Ureter (tissue), 1 donor: ENCODE results near the gene COL27A1. TPM values are rescaled to one million over a fixed set of nuclear protein-coding genes. Genes with fewer than 3 reads are reported as not detected.

Experiments
- DNase-seq: peaks from one replicate; pipeline ENCODE4 v3.0.0-alpha.2; 2020; ENCODE audit warnings: low spot score
- total RNA-seq: library from RNA; stranded (reverse); gene quantifications from one replicate; pipeline ENCODE4 v1.2.4, GENCODE V29; 2023
- donor health status: DM: yes; HTN: yes; CAD: no.

The COL27A1 gene
- 59.2 TPM for total RNA-seq

GRCh38 chr9:114155263-114155994 lies at the start of gene COL27A1:
TSS of gene COL27A1 (plus strand) at chr9:114155537. CDS start at chr9:114155951, 414 bp downstream.
- peak; percentile 89 for DNase-seq

- no peak for DNase-seq
Observed at GRCh38 chr9:114107286-114108001, 47.9 kb upstream of the COL27A1 start.

GRCh38 chr9:114108016-114108833 lies 47.1 kb upstream of the COL27A1 start:
- DNase-seq: peak; percentile 81

GRCh38 chr9:114109124-114109523 lies 46.2 kb upstream of the COL27A1 start:
- no peak for DNase-seq

GRCh38 chr9:114110180-114110579 lies 45.2 kb upstream of the COL27A1 start:
- no peak for DNase-seq

GRCh38 chr9:114112325-114112724 lies 43.0 kb upstream of the COL27A1 start:
- no peak for DNase-seq

GRCh38 chr9:114112778-114113584 lies 42.4 kb upstream of the COL27A1 start:
- DNase-seq: peak; percentile 89

- no peak for DNase-seq
Observed at GRCh38 chr9:114114364-114114763, 41.0 kb upstream of the COL27A1 start.

- no peak for DNase-seq
Observed at GRCh38 chr9:114115654-114116125, 39.6 kb upstream of the COL27A1 start.

GRCh38 chr9:114116126-114116747 lies 39.1 kb upstream of the COL27A1 start:
- no peak for DNase-seq

- no peak for DNase-seq
Observed at GRCh38 chr9:114117614-114117995, 37.7 kb upstream of the COL27A1 start.

GRCh38 chr9:114117996-114118830 lies 37.1 kb upstream of the COL27A1 start:
- DNase-seq: no peak

- DNase-seq: no peak
Observed at GRCh38 chr9:114119242-114120191, 35.8 kb upstream of the COL27A1 start.

- no peak for DNase-seq
Observed at GRCh38 chr9:114120192-114121014, 34.9 kb upstream of the COL27A1 start.

GRCh38 chr9:114121227-114122135 lies 33.9 kb upstream of the COL27A1 start:
- no peak for DNase-seq

GRCh38 chr9:114122136-114123027 lies 33.0 kb upstream of the COL27A1 start:
- no peak for DNase-seq
